Myocyte (in vitro differentiated cells): ENCODE measurements around the gene UBE2S. TPM values are rescaled to one million over a fixed set of nuclear protein-coding genes. Genes with fewer than 3 reads are reported as not detected.

Experiments used
- total RNA-seq: library from RNA; depleted of rRNA; stranded (reverse); fragments of >200 nt; gene quantifications from 2 replicates; pipeline ENCODE4 v1.2.3, GENCODE V29; 2014

UBE2S gene
- total RNA-seq, 1 donor from 2014 or later: 54.9 TPM

Other genes with a start within 250 kb of the UBE2S start
- gene DNAAF3, start 241.2 kb downstream of the UBE2S start, total RNA-seq: 0.94 and 1.4 TPM in 2 replicates
- gene SYT5, start 227.5 kb downstream of the UBE2S start, total RNA-seq: 1.4 TPM in 1 of 2 replicates, not detected in the other
- 0.05 and 0.31 TPM in 2 replicates for gene PTPRH, start 198.3 kb downstream of the UBE2S start, total RNA-seq
- 0.73 and 0.83 TPM in 2 replicates for gene TMEM86B, start 179.0 kb downstream of the UBE2S start, total RNA-seq
- 64.6 and 68.0 TPM in 2 replicates for gene PPP6R1, start 148.8 kb downstream of the UBE2S start, total RNA-seq
- 37.1 and 39.3 TPM in 2 replicates for gene HSPBP1, start 127.7 kb downstream of the UBE2S start, total RNA-seq
- 5.5 and 12.2 TPM in 2 replicates for gene BRSK1, start 123.8 kb downstream of the UBE2S start, total RNA-seq
- not detected in 2 replicates for gene TMEM150B, start 82.4 kb downstream of the UBE2S start, total RNA-seq
- gene KMT5C, start 67.9 kb downstream of the UBE2S start, total RNA-seq: 17.3 and 28.9 TPM in 2 replicates
- 0.24 TPM in 1 of 2 replicates, not detected in the other for gene COX6B2, start 53.1 kb downstream of the UBE2S start, total RNA-seq
- not detected in 2 replicates for gene GARIN5B, start 44.5 kb downstream of the UBE2S start, total RNA-seq
- 0.19 and 0.83 TPM in 2 replicates for gene IL11, start 37.3 kb downstream of the UBE2S start, total RNA-seq
- not detected in 2 replicates for gene TMEM190, start 31.0 kb downstream of the UBE2S start, total RNA-seq
- not detected in 2 replicates for gene TMEM238, start 23.5 kb downstream of the UBE2S start, total RNA-seq
- gene RPL28, start 21.9 kb downstream of the UBE2S start, total RNA-seq: 321 and 447 TPM in 2 replicates
- not detected in 2 replicates for gene SHISA7, start 35.5 kb upstream of the UBE2S start, total RNA-seq
- gene ISOC2, start 53.9 kb upstream of the UBE2S start, total RNA-seq: 152 and 196 TPM in 2 replicates
- gene C19orf85, start 57.0 kb upstream of the UBE2S start, total RNA-seq: not detected in 2 replicates
- 7.1 and 12.3 TPM in 2 replicates for gene ZNF628, start 68.8 kb upstream of the UBE2S start, total RNA-seq
- 24.7 and 26.4 TPM in 2 replicates for gene NAT14, start 77.4 kb upstream of the UBE2S start, total RNA-seq
- 1.2 and 2.1 TPM in 2 replicates for gene SSC5D, start 80.6 kb upstream of the UBE2S start, total RNA-seq
- gene SBK2, start 129.3 kb upstream of the UBE2S start, total RNA-seq: 39.9 and 84.5 TPM in 2 replicates
- gene SBK3, start 137.8 kb upstream of the UBE2S start, total RNA-seq: 1.4 and 5.1 TPM in 2 replicates
- 13.1 and 13.3 TPM in 2 replicates for gene ZNF579, start 173.1 kb upstream of the UBE2S start, total RNA-seq
- gene FIZ1, start 191.7 kb upstream of the UBE2S start, total RNA-seq: 5.3 and 9.1 TPM in 2 replicates
- gene ZNF524, start 192.5 kb upstream of the UBE2S start, total RNA-seq: 21.9 and 29.8 TPM in 2 replicates
- gene ZNF865, start 197.9 kb upstream of the UBE2S start, total RNA-seq: 2.9 and 3.5 TPM in 2 replicates
- gene ZNF784, start 216.8 kb upstream of the UBE2S start, total RNA-seq: 8.7 and 9.3 TPM in 2 replicates
- 10.2 and 14.7 TPM in 2 replicates for gene ZNF580, start 233.2 kb upstream of the UBE2S start, total RNA-seq
- gene ZNF581, start 235.9 kb upstream of the UBE2S start, total RNA-seq: 11.4 and 13.2 TPM in 2 replicates
- gene CCDC106, start 240.4 kb upstream of the UBE2S start, total RNA-seq: 23.5 and 25.5 TPM in 2 replicates
- gene U2AF2, start 247.2 kb upstream of the UBE2S start, total RNA-seq: 63.8 and 67.0 TPM in 2 replicates